Naive thymus-derived CD4-positive, alpha-beta T cell (primary cell): ENCODE measurements around the gene SIGLEC6. TPM values are rescaled to one million over a fixed set of nuclear protein-coding genes. Genes with fewer than 3 reads are reported as not detected.

Experiments used
- ATAC-seq: fragments of 150-1000 bp; cut with Tn5 transposase; 2 replicates; pipeline ENCODE4 v1.10.0; 2021; ENCODE audit warnings: mild to moderate bottlenecking, moderate library complexity
- CTCF ChIA-PET: fragments of 350-600 bp; sonication (Branson Sonifier 250); formaldehyde crosslinking; loops from one replicate; lab custom pipeline; 2021; ENCODE audit warnings: antibody characterized with exemption; lab: Charles Lee
- POLR2A ChIA-PET: fragments of 350-600 bp; sonication (Branson Sonifier 250); formaldehyde crosslinking; loops from one replicate; lab custom pipeline; 2021; ENCODE audit warnings: antibody characterized with exemption, inconsistent platforms; lab: Charles Lee
- DNase-seq, 9 donors: peaks; one replicate each; pipeline versions ENCODE4 v3.0.0 to v3.0.0-alpha.2; 2020 to 2022; ENCODE audit warnings: mixed read lengths in 1 of 9
- H3K27ac ChIP-seq: one replicate; pipeline ENCODE4 v1.7.0; 2013; ENCODE audit warnings: mild to moderate bottlenecking, low read depth, low read length, moderate library complexity
- H3K27me3 ChIP-seq, 2 donors: one replicate each; pipeline ENCODE4 v1.7.0; 2013; ENCODE audit warnings: low read length in 2 of 2, mild to moderate bottlenecking in 2 of 2, moderate library complexity in 2 of 2; ENCODE audit not compliant: control insufficient read depth in 2 of 2, insufficient read depth in 2 of 2
- H3K36me3 ChIP-seq, 3 experiments: 1 replicate in 2 of 3; 2 replicates in 1 of 3; pipeline ENCODE4 v1.7.0; 2013; ENCODE audit warnings: low read length in 3 of 3, mild to moderate bottlenecking in 3 of 3, moderate library complexity in 1 of 3; ENCODE audit not compliant: insufficient read depth in 3 of 3, control insufficient read depth in 2 of 3
- H3K4me1 ChIP-seq, 2 donors: one replicate each; pipeline ENCODE4 v1.7.0; 2013; ENCODE audit warnings: low read length in 2 of 2, mild to moderate bottlenecking in 2 of 2, moderate library complexity in 1 of 2; ENCODE audit not compliant: control insufficient read depth in 2 of 2, insufficient read depth in 2 of 2
- H3K4me3 ChIP-seq: 2 replicates; pipeline ENCODE4 v1.7.0; 2013; ENCODE audit warnings: mild to moderate bottlenecking, low read length
- H3K9me3 ChIP-seq, 3 experiments: 1 replicate in 2 of 3; 2 replicates in 1 of 3; pipeline ENCODE4 v1.7.0; 2013; ENCODE audit warnings: low read length in 3 of 3; ENCODE audit not compliant: control insufficient read depth in 2 of 3
- H3K27ac Mint-ChIP-seq, 9 donors: one replicate each; pipeline ENCODE4 v1.8.0; 2020 to 2022; ENCODE audit warnings: mixed read lengths in 9 of 9, mild to moderate bottlenecking in 8 of 9, moderate library complexity in 5 of 9, inconsistent platforms in 2 of 9
- H3K27me3 Mint-ChIP-seq, 5 donors: one replicate each; pipeline ENCODE4 v1.8.0; 2021 to 2022; ENCODE audit warnings: mixed read lengths in 5 of 5, mild to moderate bottlenecking in 1 of 5
- H3K36me3 Mint-ChIP-seq, 5 donors: one replicate each; pipeline ENCODE4 v1.8.0; 2020 to 2022; ENCODE audit warnings: mixed read lengths in 5 of 5, mild to moderate bottlenecking in 3 of 5, inconsistent platforms in 1 of 5
- H3K4me1 Mint-ChIP-seq, 7 donors: one replicate each; pipeline ENCODE4 v1.8.0; 2020 to 2022; ENCODE audit warnings: mixed read lengths in 7 of 7, mild to moderate bottlenecking in 3 of 7, inconsistent platforms in 1 of 7
- H3K4me3 Mint-ChIP-seq, 10 donors: one replicate each; pipeline ENCODE4 v1.8.0; 2020 to 2022; ENCODE audit warnings: mild to moderate bottlenecking in 10 of 10, mixed read lengths in 10 of 10, moderate library complexity in 6 of 10, inconsistent platforms in 2 of 10
- H3K9me3 Mint-ChIP-seq, 11 donors: one replicate each; pipeline ENCODE4 v1.8.0; 2020 to 2022; ENCODE audit warnings: mixed read lengths in 11 of 11, mild to moderate bottlenecking in 4 of 11, inconsistent platforms in 1 of 11, moderate library complexity in 1 of 11
- intact Hi-C, 2 donors: fragments of 100-400 bp; cut with micrococcal nuclease; formaldehyde crosslinking; loops; one replicate each; pipeline ENCODE4 v1.15.1; 2023
- polyA plus RNA-seq, 2 donors: library from polyadenylated mRNA; unstranded; fragments of 300-500 nt; fragmentation: Illumina TruSeq; gene quantifications; one replicate each; pipeline ENCODE4 v1.2.3, GENCODE V29; 2021
- total RNA-seq, 6 experiments: library from RNA in 5 of 6; stranded (reverse) in 5 of 6; gene quantifications; 1 replicate in 5 of 6; 2 replicates in 1 of 6; pipeline ENCODE4 v1.2.3 and lab custom pipeline; 2021 to 2026

The SIGLEC6 gene
- total and polyA plus RNA-seq, 7 experiments from 2014 or later = 0.46 to 2.5 (median 0.64) TPM; not detected in 2

GRCh38 chr19:51485960-51486660 is 45.4 kb downstream of the SIGLEC6 start:
- Mint-ChIP-seq H3K27ac (no peak overlapping the region), H3K27me3 (peaks cover 5 to 39% (median 25%) of the 10 kb centered on the region in 5 donors), H3K4me3 (no peak overlapping the region), H3K4me1 (peaks cover 0 to 2% (median 0%) of the 10 kb centered on the region in 7 donors), H3K36me3 (no peaks in the 10 kb centered on the region), H3K9me3 (peaks cover 0 to 5% (median 0%) of the 10 kb centered on the region in 11 donors)
- Histone ChIP-seq H3K4me3 (no peak overlapping the region), H3K4me1 (no peaks in the 10 kb centered on the region), H3K27ac (no peak overlapping the region), H3K9me3 (no peaks in the 10 kb centered on the region), H3K27me3 (no peaks in the 10 kb centered on the region), H3K36me3 (no peaks in the 10 kb centered on the region)
- ChIA-PET POLR2A (no interaction called here), CTCF (interaction anchor here (1.1 kb wide), 1 partner anchor 13 kb away, joined by 5 read pairs; no protein-coding TSS in a partner anchor)
- intact Hi-C loops = no loop called here
- DNase-seq = no peak
- ATAC-seq = no peak

DNA sequence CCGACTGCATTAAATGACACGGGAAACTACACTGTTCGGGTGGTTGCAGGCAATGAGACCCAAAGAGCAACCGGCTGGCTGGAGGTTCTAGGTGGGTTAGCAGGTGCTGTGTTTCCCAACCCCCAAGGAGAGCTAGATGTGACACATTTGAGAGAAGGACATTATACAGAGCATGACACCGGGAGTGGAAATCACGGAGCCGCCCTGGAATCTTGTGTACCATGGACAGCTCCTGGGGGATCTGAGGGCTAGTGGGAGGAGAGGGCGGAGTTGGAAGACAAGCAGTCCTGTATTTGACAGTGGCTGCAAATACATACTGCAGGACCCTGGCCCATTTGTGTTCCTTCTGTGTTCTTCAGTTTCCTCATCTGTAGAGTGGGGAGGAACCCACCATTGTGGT is 50.9 kb downstream of the SIGLEC6 start:
- Mint-ChIP-seq H3K27me3 (peaks cover 11 to 53% (median 43%) of the 10 kb centered on the region in 5 donors), H3K27ac (peak overlapping the region in 1 of 9 donors; percentile 52), H3K4me3 (no peak overlapping the region), H3K4me1 (peaks cover 0 to 5% (median 0%) of the 10 kb centered on the region in 7 donors), H3K9me3 (peaks cover 0 to 3% (median 0%) of the 10 kb centered on the region in 11 donors), H3K36me3 (no peaks in the 10 kb centered on the region)
- ChIA-PET CTCF (interaction anchor here (1.4 kb wide), 1 partner anchor 8 kb away, joined by 3 read pairs; no protein-coding TSS in a partner anchor), POLR2A (no interaction called here)
- H3K27ac ChIP-seq = no peak overlapping the region
- no peaks in the 10 kb centered on the region for H3K27me3 ChIP-seq
- no peaks in the 10 kb centered on the region for H3K36me3 ChIP-seq
- intact Hi-C loops = no loop called here
- DNase-seq = no peak
- ATAC-seq = no peak
- no peak overlapping the region for H3K4me3 ChIP-seq
- no peaks in the 10 kb centered on the region for H3K9me3 ChIP-seq
- H3K4me1 ChIP-seq = no peaks in the 10 kb centered on the region

DNA sequence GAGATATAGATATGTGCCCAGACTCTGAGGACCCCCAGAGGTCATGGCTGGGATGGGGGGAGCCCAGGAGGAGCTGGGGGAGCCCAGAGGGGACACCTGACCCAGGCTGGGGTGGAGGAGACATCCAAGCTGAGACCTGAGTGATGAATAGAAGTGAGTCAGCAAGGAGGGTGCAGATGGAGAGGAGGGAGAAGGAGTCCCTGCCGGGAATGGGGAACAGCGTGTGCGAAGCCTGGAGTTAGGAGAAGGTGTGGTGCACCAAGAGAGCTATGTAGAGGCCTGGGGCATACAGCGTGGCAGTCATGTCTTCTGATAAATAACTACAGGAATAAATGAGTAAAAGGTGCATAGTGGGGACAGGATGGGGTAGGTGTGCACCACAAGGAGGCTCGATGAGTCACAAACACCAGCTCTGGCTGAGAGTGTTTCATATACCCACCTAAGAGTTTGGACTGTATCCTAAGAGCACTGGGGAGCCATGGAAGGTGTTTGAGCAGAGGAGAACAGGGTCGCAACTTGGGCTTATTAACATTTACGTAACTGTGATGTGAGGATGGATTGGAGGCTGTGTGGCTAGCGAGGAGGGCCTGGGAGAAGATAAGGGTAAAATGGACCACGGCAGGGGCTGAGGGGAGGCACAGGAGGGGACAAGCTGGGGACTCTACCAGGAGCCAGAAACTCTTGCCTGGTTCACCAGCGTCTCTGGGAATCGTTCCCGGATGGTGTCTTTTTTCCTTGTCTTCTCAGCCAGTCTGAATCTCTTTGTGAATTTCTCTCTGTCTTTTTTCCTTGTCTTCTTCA is 51.7 kb downstream of the SIGLEC6 start:
- peak in 1 of 9 donors; percentile 33 for DNase-seq
- peaks cover 8 to 47% (median 38%) of the 10 kb centered on the region in 5 donors for H3K27me3 Mint-ChIP-seq
- no peaks in the 10 kb centered on the region for H3K9me3 ChIP-seq
- peaks cover 0 to 3% (median 0%) of the 10 kb centered on the region in 11 donors for H3K9me3 Mint-ChIP-seq
- no peaks in the 10 kb centered on the region for H3K36me3 ChIP-seq
- ChIA-PET POLR2A (no interaction called here), CTCF (no interaction called here)
- intact Hi-C loops = no loop called here
- H3K4me1 Mint-ChIP-seq = peaks cover 0 to 5% (median 0%) of the 10 kb centered on the region in 7 donors
- H3K4me1 ChIP-seq = no peaks in the 10 kb centered on the region
- no peaks in the 10 kb centered on the region for H3K27me3 ChIP-seq
- H3K36me3 Mint-ChIP-seq = no peaks in the 10 kb centered on the region
- no peak overlapping the region for H3K4me3 ChIP-seq
- ATAC-seq = no peak
- H3K27ac ChIP-seq = no peak overlapping the region
- H3K4me3 Mint-ChIP-seq = no peak overlapping the region
- H3K27ac Mint-ChIP-seq = no peak overlapping the region

- Mint-ChIP-seq H3K27ac (peak within 1 kb of the TSS in 1 of 9 donors; percentile 71), H3K4me3 (no peak within 1 kb of the TSS), H3K36me3 (no peaks in the 10 kb centered on the region), H3K4me1 (peaks cover 0 to 5% (median 0%) of the 10 kb centered on the region in 7 donors), H3K9me3 (peaks cover 0 to 3% (median 0%) of the 10 kb centered on the region in 11 donors), H3K27me3 (peaks cover 9 to 48% (median 39%) of the 10 kb centered on the region in 5 donors)
- intact Hi-C loops = no loop called here
- no peak within 1 kb of the TSS for H3K4me3 ChIP-seq
- ChIA-PET POLR2A (no interaction called here), CTCF (no interaction called here)
- ATAC-seq (no peak), DNase-seq (no peak)
- no peaks in the 10 kb centered on the region for H3K36me3 ChIP-seq
- H3K27me3 ChIP-seq = no peaks in the 10 kb centered on the region
- H3K9me3 ChIP-seq = no peaks in the 10 kb centered on the region
- no peak within 1 kb of the TSS for H3K27ac ChIP-seq
- H3K4me1 ChIP-seq = no peaks in the 10 kb centered on the region
Measured at GRCh38 chr19:51478381-51479234, 52.9 kb downstream of the SIGLEC6 start, which contains the start of gene CEACAM18. Gene CEACAM18 (plus strand): TSS chr19:51478539.

GRCh38 chr19:51477344-51477743 is 54.1 kb downstream of the SIGLEC6 start:
- Histone ChIP-seq H3K4me3 (no peak overlapping the region), H3K9me3 (no peaks in the 10 kb centered on the region), H3K36me3 (no peaks in the 10 kb centered on the region), H3K27me3 (no peaks in the 10 kb centered on the region), H3K27ac (no peak overlapping the region), H3K4me1 (no peaks in the 10 kb centered on the region)
- H3K9me3 Mint-ChIP-seq = peaks cover 0 to 3% (median 0%) of the 10 kb centered on the region in 11 donors
- no peaks in the 10 kb centered on the region for H3K36me3 Mint-ChIP-seq
- H3K27ac Mint-ChIP-seq = no peak overlapping the region
- POLR2A ChIA-PET = no interaction called here
- intact Hi-C loops = no loop called here
- H3K4me3 Mint-ChIP-seq = no peak overlapping the region
- ATAC-seq = no peak
- CTCF ChIA-PET = no interaction called here
- H3K27me3 Mint-ChIP-seq = peaks cover 14 to 46% (median 40%) of the 10 kb centered on the region in 5 donors
- DNase-seq = no peak
- peaks cover 0 to 9% (median 0%) of the 10 kb centered on the region in 7 donors for H3K4me1 Mint-ChIP-seq

GRCh38 chr19:51476164-51476563 is 55.3 kb downstream of the SIGLEC6 start:
- intact Hi-C loops = no loop called here
- Mint-ChIP-seq H3K9me3 (peaks cover 0 to 3% (median 0%) of the 10 kb centered on the region in 11 donors), H3K36me3 (no peaks in the 10 kb centered on the region), H3K27me3 (peaks cover 14 to 43% (median 36%) of the 10 kb centered on the region in 5 donors), H3K4me3 (no peak overlapping the region), H3K27ac (no peak overlapping the region), H3K4me1 (peaks cover 0 to 9% (median 0%) of the 10 kb centered on the region in 7 donors)
- H3K36me3 ChIP-seq = no peaks in the 10 kb centered on the region
- no peaks in the 10 kb centered on the region for H3K27me3 ChIP-seq
- POLR2A ChIA-PET = interaction anchor here (0.6 kb wide), 1 partner anchor 9 kb away, joined by 4 read pairs; no protein-coding TSS in a partner anchor
- H3K27ac ChIP-seq = no peak overlapping the region
- H3K4me1 ChIP-seq = no peaks in the 10 kb centered on the region
- CTCF ChIA-PET = interaction anchor here (0.6 to 0.8 kb wide), 2 partner anchors 51 to 227 kb away, joined by 3 read pairs; no protein-coding TSS in a partner anchor
- no peak for ATAC-seq
- no peaks in the 10 kb centered on the region for H3K9me3 ChIP-seq
- H3K4me3 ChIP-seq = no peak overlapping the region
- no peak for DNase-seq
